Panc1 (cell line): ENCODE results near the gene DFFB. TPM values are rescaled to one million over a fixed set of nuclear protein-coding genes. Genes with fewer than 3 reads are reported as not detected.

Source experiments
- ATAC-seq: fragments of 200-7000 bp; cut with Tn5 transposase; 2 replicates; pipeline ENCODE4 v1.9.1; 2020; ENCODE audit warnings: mild to moderate bottlenecking, moderate library complexity
- BruUV-seq: library from RNA; stranded (reverse); fragments of 400-500 nt; replicated peaks from 2 replicates; lab custom pipeline; 2021; lab: Mats Ljungman, UMichigan
- CTCF ChIA-PET: fragments of 300-600 bp; sonication (Branson Sonifier 250); formaldehyde crosslinking; loops from one replicate; lab custom pipeline; 2022; ENCODE audit warnings: antibody characterized with exemption; lab: Charles Lee
- POLR2A ChIA-PET: fragments of 300-600 bp; sonication (Branson Sonifier 250); formaldehyde crosslinking; loops from one replicate; lab custom pipeline; 2022; ENCODE audit warnings: antibody characterized with exemption; lab: Charles Lee
- DNase-seq: peaks from one replicate; pipeline ENCODE4 v3.0.0-alpha.2; 2010; ENCODE audit warnings: low read depth, low spot score
- H3K27ac ChIP-seq: 2 replicates; pipeline ENCODE4 v1.5.1; 2011; ENCODE audit warnings: mild to moderate bottlenecking, low read length, inconsistent platforms
- H3K27me3 ChIP-seq: fragments of 200-500 bp; sonication (Bioruptor generic); 2 replicates; pipeline ENCODE4 v1.6.0; 2014; ENCODE audit warnings: low read length, inconsistent platforms; ENCODE audit not compliant: control insufficient read depth, insufficient read depth
- H3K36me3 ChIP-seq: fragments of 200-500 bp; sonication (Bioruptor generic); 2 replicates; pipeline ENCODE4 v1.5.1; 2014; ENCODE audit warnings: inconsistent platforms, mild to moderate bottlenecking, low read length, moderate library complexity; ENCODE audit not compliant: control insufficient read depth, insufficient read depth
- H3K4me1 ChIP-seq: 2 replicates; pipeline ENCODE4 v1.5.1; 2011; ENCODE audit warnings: inconsistent platforms, mild to moderate bottlenecking, low read length, moderate library complexity; ENCODE audit not compliant: control insufficient read depth, insufficient read depth
- H3K4me3 ChIP-seq, 2 experiments: 2 replicates each; pipeline ENCODE4 v1.5.1; 2011 to 2012; ENCODE audit warnings: low read depth in 2 of 2, low read length in 2 of 2, mild to moderate bottlenecking in 2 of 2, inconsistent platforms in 1 of 2, moderate library complexity in 1 of 2
- H3K9me3 ChIP-seq: fragments of 200-500 bp; sonication (Bioruptor generic); 2 replicates; pipeline ENCODE4 v1.5.1; 2014; ENCODE audit warnings: low read depth, mild to moderate bottlenecking, inconsistent platforms, low read length, moderate library complexity; ENCODE audit not compliant: control insufficient read depth, insufficient read depth
- CTCF ChIP-seq: fragments of 450-650 bp; IDR thresholded peaks from 2 replicates; pipeline ENCODE4 v1.5.1; 2017; ENCODE audit warnings: mild to moderate bottlenecking
- POLR2AphosphoS5 ChIP-seq: IDR thresholded peaks from 2 replicates; pipeline ENCODE4 v1.6.1; 2012; ENCODE audit warnings: mild to moderate bottlenecking, low read depth, low read length, moderate library complexity
- REST ChIP-seq, 2 experiments: IDR thresholded peaks; 2 replicates each; pipeline ENCODE4 v1.6.1; 2011 to 2012; ENCODE audit warnings: low read depth in 2 of 2, control low read depth in 1 of 2, low read length in 1 of 2, mild to moderate bottlenecking in 1 of 2, moderate library complexity in 1 of 2; ENCODE audit not compliant: insufficient read depth in 1 of 2
- SIN3A ChIP-seq: IDR thresholded peaks from 2 replicates; pipeline ENCODE4 v1.6.1; 2012; ENCODE audit warnings: low read depth, mild to moderate bottlenecking, low read length, moderate library complexity, borderline replicate concordance; ENCODE audit not compliant: insufficient read depth
- TCF7L2 ChIP-seq: IDR thresholded peaks from 2 replicates; pipeline ENCODE4 v1.6.1; 2011; ENCODE audit warnings: mild to moderate bottlenecking, low read depth, low read length, inconsistent platforms
- in situ Hi-C: cut with HindIII; loops from 2 replicates; pipeline ENCODE4 v1.10.0; 2016; ENCODE audit warnings: low sequenced_read_pairs, low pct_unique_long_range_greater_than_20kb
- intact Hi-C: fragments of 100-400 bp; cut with micrococcal nuclease; formaldehyde crosslinking; loops from one replicate; pipeline ENCODE4 v1.10.0; 2022; ENCODE audit not compliant: unreplicated experiment
- total RNA-seq: library from RNA; stranded (reverse); gene quantifications from one replicate; pipeline ENCODE4 v1.2.1, GENCODE V29; 2021; ENCODE audit not compliant: unreplicated experiment

The DFFB gene
- total RNA-seq, 1 experiment from 2014 or later, result 3.0 TPM

- ATAC-seq, result no peak
- H3K27me3 ChIP-seq, result no peaks in the 10 kb centered on the region
- POLR2A ChIA-PET, result no interaction called here
Observed at GRCh38 chr1:3925256-3925655, 68.0 kb downstream of the DFFB start.

GRCh38 chr1:3925762-3926161 lies 68.5 kb downstream of the DFFB start:
- intact Hi-C loops (no loop called here), in situ Hi-C loops (no loop called here)
- Histone ChIP-seq H3K4me3 (no peak overlapping the region), H3K9me3 (no peaks in the 10 kb centered on the region), H3K27me3 (no peaks in the 10 kb centered on the region), H3K27ac (no peak overlapping the region), H3K4me1 (no peaks in the 10 kb centered on the region), H3K36me3 (no peaks in the 10 kb centered on the region)
- POLR2A ChIA-PET, result no interaction called here
- DNase-seq (no peak), ATAC-seq (no peak)
- TF ChIP-seq POLR2AphosphoS5, result no peak
- TF ChIP-seq REST (IDR thresholded peaks at IDR 0.05; ENCODE audit: insufficient read depth in 1 of 2, low read depth in 2 of 2, low read length in 1 of 2), result no peak
- TF ChIP-seq SIN3A, result no peak
- TF ChIP-seq CTCF, result no peak
- no peak for TF ChIP-seq TCF7L2
- CTCF ChIA-PET, result no interaction called here
- no TSS peak for BruUV-seq

More at GRCh38 chr1:3925256-3925655, 68.0 kb downstream of the DFFB start:
- no TSS peak for BruUV-seq
- H3K9me3 ChIP-seq, result no peaks in the 10 kb centered on the region
- no peak overlapping the region for H3K4me3 ChIP-seq
- intact Hi-C loops, result no loop called here
- in situ Hi-C loops, result no loop called here
- no peaks in the 10 kb centered on the region for H3K36me3 ChIP-seq
- CTCF ChIA-PET, result no interaction called here
- DNase-seq, result no peak
- no peak overlapping the region for H3K27ac ChIP-seq
- no peak for TF ChIP-seq TCF7L2
- no peak for TF ChIP-seq POLR2AphosphoS5
- no peak for TF ChIP-seq REST (IDR thresholded peaks at IDR 0.05; ENCODE audit: insufficient read depth in 1 of 2, low read depth in 2 of 2, low read length in 1 of 2)
- TF ChIP-seq CTCF, result no peak
- no peak for TF ChIP-seq SIN3A
- H3K4me1 ChIP-seq, result no peaks in the 10 kb centered on the region
